HG03575 (cell line): ENCODE measurements around the gene UBR4.
"Not testable (repeated sequence)": the region's sequence is repeated elsewhere in the genome, so short reads cannot be mapped to it uniquely, and the experiment has no call there.

ENCODE experiments used
- ATAC-seq: cut with Tn5 transposase; IDR thresholded peaks from one replicate; pipeline ENCODE4 v1.9.1; 2021; ENCODE audit not compliant: unreplicated experiment, insufficient number of reproducible peaks, low FRiP score; ENCODE audit errors: extremely low read depth

UBR4 gene

GRCh38 chr1:19209990-19210771 lies at the start of gene UBR4:
TSS of gene UBR4 (minus strand) at chr1:19210266. CDS start at chr1:19210248, 18 bp downstream.
- peak; percentile 37 for ATAC-seq

DNA sequence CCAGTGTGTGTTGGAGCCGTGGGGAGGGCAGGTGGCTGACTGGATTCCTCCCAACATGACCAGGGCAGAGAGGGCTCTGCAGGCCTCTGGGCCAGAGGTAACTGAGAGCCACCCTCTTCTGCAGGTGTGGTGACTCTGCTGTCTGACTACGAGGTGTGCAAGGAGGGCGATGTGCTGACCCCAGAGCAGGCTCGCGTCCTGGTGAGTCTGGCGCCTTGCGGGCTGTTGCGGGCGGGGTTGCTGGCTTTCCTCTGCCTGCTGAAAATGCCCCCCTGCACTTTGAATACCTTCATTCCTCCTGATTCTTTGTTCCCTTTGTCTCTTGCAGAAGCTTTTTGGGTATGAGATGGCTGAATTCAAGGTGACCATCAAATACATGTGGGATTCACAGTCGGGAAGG lies 48.3 kb upstream of the UBR4 start:
- ATAC-seq, result no peak

- no peak for ATAC-seq
Observed at GRCh38 chr1:19257178-19257914, 47.3 kb upstream of the UBR4 start.

DNA sequence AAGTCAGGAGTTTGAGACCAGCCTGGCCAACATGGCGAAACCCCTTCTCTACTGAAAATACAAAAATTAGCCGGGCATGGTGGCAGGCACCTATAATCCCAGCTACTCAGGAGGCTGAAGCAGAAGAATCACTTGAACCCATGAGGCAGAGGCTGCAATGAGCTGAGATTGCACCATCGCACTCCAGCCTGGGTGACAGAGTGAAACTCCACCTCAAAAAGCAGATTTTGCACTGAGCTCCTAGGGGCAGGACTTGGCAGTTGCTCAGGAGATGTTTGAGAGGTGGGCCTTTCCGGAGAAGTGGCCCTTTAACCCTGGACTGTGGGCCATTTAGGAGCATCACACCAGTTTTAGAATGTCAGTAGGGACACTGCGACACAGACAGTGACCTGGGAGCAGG lies 46.2 kb upstream of the UBR4 start:
- ATAC-seq, result not testable (repeated sequence)

DNA sequence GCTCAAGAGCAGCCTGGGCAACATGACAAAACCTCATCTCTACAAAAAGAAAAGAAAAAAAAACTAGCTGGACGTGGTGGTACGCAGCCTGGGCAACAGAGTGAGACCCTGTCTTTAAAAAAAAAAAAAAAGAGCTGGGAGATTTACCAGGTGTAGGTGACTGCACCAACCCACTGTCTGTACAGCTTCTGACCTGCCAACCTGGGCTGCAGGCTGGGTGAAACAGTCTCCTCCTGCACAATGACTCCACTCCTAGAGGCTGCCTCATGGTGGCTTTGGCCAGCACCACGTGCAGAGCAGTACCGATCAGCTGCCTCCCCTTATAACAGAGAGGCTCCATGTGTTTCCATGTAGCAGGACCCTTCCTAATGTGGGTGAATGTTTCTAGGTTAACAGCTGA lies 45.2 kb upstream of the UBR4 start:
- ATAC-seq, result no peak

DNA sequence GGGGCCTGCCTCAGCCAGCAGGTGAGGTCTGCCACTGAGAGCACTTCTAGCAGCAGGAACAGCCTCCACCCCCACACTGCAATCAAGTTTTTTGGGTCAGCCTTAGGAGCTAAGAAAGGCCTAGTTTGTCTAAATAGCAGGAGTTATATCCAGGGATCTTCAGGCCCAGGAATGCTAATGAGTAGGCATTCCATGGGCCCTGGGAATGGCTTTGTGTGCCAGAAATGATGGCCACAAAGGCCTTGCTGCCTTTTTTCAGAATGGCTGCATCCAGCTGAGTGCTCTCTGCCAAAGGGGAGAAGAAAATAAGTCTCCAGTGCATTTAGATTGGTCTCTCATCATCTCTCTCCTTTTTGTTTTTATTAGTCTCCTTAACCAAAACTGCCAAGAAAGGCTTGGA lies 44.4 kb upstream of the UBR4 start:
- ATAC-seq, result no peak

GRCh38 chr1:19251305-19252196 lies 41.5 kb upstream of the UBR4 start, which contains the start of the genes EMC1 and MRTO4:
TSS of gene EMC1 (minus strand) at chr1:19251524. CDS start at chr1:19251509, 15 bp downstream.
TSS of gene MRTO4 (plus strand) at chr1:19251805. CDS start at chr1:19251836, 31 bp downstream.
- no peak for ATAC-seq

DNA sequence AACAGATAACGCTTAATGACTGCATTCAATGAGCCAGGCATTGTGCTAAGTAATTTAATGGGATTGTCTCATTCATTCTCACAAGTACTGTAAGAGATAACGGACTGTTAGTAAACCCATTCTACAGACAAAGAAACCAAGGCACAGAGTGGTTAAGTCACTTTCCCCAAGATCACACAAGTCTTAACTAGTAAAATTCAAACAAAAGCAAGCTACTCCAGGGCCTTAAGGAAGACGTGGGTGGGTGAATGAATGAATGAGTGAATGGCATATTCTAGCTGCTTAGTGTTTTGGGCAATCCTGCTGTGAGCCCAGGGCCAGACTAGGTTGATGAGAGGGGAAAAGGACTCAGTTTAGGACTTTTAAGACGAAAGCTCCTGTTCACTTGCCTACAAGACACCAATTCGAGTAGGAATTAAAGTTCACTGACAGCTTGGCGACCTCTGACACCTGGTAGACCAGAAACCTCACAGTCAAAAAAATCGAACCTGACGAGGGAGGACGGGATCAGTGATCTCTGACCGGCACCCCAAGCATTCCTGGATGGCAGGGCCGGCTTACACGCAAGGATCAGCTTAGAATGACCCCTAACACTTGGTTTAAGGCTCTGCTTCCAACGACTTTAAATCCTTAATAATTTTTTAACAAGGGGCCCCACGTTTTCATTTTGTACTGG lies 40.7 kb upstream of the UBR4 start:
- no peak for ATAC-seq

DNA sequence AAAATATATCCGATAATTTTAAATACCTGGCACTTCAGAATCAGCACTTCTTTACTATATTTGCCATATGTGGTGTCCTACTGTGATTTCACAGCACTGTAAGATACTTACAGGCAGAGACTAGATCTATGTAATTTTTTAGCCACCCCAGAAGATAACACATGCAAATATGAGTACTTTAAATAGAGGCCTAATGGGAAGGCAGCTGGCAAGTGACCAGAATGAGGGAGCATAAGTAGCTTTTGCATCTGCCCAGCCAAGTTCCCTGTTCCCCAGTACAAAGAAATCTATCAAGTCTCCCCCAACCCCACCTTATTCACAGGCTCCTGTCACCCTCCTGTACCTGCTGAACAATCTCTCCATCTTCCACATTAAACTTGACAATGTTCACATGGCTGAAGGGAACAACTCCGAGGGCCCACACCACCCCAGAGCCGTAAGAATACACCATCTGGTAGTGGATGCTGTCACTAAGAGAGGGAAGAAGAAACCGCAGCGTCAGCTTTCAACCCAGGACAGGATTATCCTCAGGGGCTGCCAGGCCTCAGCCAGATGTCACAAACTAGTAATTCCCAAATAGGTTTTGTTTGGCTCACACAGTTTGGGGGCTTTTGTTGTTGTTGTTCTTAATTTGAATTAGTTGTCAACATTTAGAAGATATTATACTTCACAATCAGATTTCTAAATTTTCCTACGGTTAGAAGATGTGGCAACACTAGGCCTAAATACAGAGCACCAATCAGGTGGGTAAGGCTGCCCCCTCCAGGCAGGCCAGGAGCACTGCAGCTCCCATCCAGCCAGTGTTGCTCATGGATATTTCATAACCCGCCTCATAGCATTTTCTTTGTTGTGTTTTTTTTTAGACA lies 30.8 kb upstream of the UBR4 start:
- no peak for ATAC-seq

DNA sequence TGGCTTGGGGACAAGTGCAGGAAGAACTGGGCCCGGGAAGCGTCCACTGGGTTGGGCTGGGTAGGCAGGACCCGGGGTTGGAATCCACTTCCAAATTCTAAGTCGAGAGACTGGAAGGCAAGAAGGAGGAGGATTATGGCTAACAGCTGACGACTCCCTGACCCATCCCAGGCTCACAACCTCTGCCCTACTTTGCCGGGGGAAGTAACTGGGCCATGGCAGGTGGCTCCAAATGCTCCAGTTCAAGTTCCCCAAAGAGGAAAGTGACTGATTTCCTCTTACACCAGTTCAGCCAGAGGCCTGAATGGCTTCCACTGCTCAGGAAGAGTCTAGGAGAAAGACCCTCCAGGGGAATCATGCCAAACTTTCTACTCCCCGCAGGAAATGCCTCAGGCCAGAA lies 29.8 kb upstream of the UBR4 start:
- no peak for ATAC-seq

GRCh38 chr1:19234224-19234623 lies 24.2 kb upstream of the UBR4 start:
- ATAC-seq, result no peak

- no peak for ATAC-seq
Observed at GRCh38 chr1:19232524-19232846, 22.4 kb upstream of the UBR4 start.

- ATAC-seq, result not testable (repeated sequence)
Observed at GRCh38 chr1:19231736-19232523, 21.9 kb upstream of the UBR4 start.

GRCh38 chr1:19229828-19230325 lies 19.8 kb upstream of the UBR4 start:
- no peak for ATAC-seq

GRCh38 chr1:19229229-19229628 lies 19.2 kb upstream of the UBR4 start:
- no peak for ATAC-seq

DNA sequence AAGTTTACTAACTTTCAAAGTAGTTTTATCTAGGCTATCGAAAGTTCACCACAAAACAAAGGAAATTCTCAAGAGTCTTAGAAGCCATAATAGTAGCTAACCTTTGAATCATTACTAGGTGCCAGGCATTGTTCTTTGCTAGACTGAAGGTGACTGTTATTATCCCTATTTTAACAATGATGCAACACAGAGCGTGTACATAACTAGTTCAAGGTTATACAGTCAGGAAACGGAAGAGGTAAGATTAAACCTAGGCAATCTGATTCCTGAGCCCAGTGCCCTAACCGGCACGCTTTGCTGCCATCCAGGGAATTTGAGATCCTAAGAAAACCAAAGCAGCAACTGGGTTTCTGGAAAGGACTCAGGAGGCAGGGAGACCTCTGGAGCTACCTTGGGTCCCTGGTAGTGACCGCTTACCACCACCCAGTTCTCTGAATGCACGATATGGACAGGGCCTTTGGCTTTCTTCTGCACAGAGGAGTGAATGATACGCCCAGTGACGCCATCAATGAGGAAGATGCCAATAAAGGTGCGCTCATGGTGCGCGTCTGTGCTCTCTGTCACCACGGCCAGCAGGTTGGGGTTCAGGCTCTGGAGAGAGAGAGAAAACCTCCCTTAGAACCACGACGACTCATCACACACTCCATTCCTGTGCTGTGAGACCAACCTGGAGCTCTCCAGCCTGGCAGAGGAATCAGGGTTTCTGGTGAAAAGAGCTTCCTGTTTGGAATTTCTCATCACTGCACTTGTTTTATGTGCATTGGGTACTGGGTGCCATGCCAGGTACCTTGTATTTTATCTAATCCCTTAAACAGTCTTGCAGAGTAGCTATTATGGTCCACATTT lies 13.1 kb upstream of the UBR4 start:
- ATAC-seq, result no peak
